NCI-H1436 treated with DMSO at 0.1 percent for 48 hours (cell line): Measurements from ENCODE around the gene UBXN11.

ENCODE experiments used
- DNase-seq: peaks from one replicate; lab custom pipeline; 2025; lab: John Stamatoyannopoulos, UW

UBXN11 gene

GRCh38 chr1:26306290-26307229 is at the start of gene UBXN11:
TSS of gene UBXN11 (minus strand) at chr1:26306636. CDS start at chr1:26302883, 3,753 bp downstream.
- peak; percentile 84 for DNase-seq

GRCh38 chr1:26356106-26356505 is 49.7 kb upstream of the UBXN11 start:
- no peak for DNase-seq

GRCh38 chr1:26354972-26355371 is 48.5 kb upstream of the UBXN11 start:
- no peak for DNase-seq

GRCh38 chr1:26353976-26354820 is 47.8 kb upstream of the UBXN11 start, which contains the start of gene CRYBG2:
TSS of gene CRYBG2 (minus strand) at chr1:26354130. CDS start at chr1:26346657, 7,473 bp downstream.
- no peak for DNase-seq

- no peak for DNase-seq
Observed at GRCh38 chr1:26353210-26353859, 46.9 kb upstream of the UBXN11 start.

GRCh38 chr1:26352338-26352679 is 45.9 kb upstream of the UBXN11 start:
- DNase-seq: no peak

- DNase-seq: no peak
Observed at GRCh38 chr1:26351590-26352337, 45.3 kb upstream of the UBXN11 start.

GRCh38 chr1:26350701-26351589 is 44.5 kb upstream of the UBXN11 start:
- DNase-seq: no peak

GRCh38 chr1:26350343-26350700 is 43.9 kb upstream of the UBXN11 start:
- DNase-seq: no peak

- DNase-seq: no peak
Observed at GRCh38 chr1:26349877-26350244, 43.4 kb upstream of the UBXN11 start.

GRCh38 chr1:26349188-26349876 is 42.9 kb upstream of the UBXN11 start:
- DNase-seq: no peak

- DNase-seq: no peak
Observed at GRCh38 chr1:26346274-26347033, 40.0 kb upstream of the UBXN11 start.

GRCh38 chr1:26345718-26346117 is 39.3 kb upstream of the UBXN11 start:
- no peak for DNase-seq

GRCh38 chr1:26344147-26344920 is 37.9 kb upstream of the UBXN11 start:
- DNase-seq: no peak

GRCh38 chr1:26340047-26340481 is 33.6 kb upstream of the UBXN11 start:
- DNase-seq: no peak

GRCh38 chr1:26338670-26339069 is 32.2 kb upstream of the UBXN11 start:
- DNase-seq: no peak

GRCh38 chr1:26337625-26338024 is 31.2 kb upstream of the UBXN11 start:
- DNase-seq: no peak

GRCh38 chr1:26337206-26337535 is 30.7 kb upstream of the UBXN11 start:
- DNase-seq: no peak
